ENCODE measurements around the gene PCNX3. TPM values are rescaled to one million over a fixed set of nuclear protein-coding genes. Genes with fewer than 3 reads are reported as not detected.

The PCNX3 gene
- total RNA-seq, 4 donors from 2014 or later, result 60.2 to 106 (median 81.3) TPM

DNA sequence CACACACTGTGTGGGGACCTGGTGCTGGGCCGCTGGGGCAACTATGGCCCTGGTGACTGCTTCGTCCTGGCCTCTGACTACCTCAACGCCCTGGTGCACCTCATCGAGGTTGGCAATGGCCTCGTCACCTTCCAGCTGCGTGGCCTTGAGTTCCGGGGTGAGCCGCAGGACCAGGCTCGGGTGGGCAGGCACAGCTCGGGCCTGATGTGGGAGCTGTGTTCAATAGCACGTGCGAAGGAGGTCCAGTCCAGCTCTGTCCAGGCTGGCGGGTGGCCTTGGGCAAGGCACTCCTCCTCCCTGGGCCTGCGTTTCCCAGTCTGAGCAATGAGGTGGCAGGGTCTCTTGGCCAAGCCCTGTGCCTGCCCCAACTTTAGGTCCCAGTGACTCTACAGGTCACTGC, 14.0 kb downstream of the PCNX3 start:
- H3K27me3 ChIP-seq, result no peaks in the 10 kb centered on the region
- DNase-seq, result no peak
- peaks cover 0 to 97% (median 0%) of the 10 kb centered on the region in 3 donors for H3K36me3 ChIP-seq
- TF ChIP-seq POLR2A (IDR thresholded peaks at IDR 0.05), result no peak
- TF ChIP-seq, protein P1, sequence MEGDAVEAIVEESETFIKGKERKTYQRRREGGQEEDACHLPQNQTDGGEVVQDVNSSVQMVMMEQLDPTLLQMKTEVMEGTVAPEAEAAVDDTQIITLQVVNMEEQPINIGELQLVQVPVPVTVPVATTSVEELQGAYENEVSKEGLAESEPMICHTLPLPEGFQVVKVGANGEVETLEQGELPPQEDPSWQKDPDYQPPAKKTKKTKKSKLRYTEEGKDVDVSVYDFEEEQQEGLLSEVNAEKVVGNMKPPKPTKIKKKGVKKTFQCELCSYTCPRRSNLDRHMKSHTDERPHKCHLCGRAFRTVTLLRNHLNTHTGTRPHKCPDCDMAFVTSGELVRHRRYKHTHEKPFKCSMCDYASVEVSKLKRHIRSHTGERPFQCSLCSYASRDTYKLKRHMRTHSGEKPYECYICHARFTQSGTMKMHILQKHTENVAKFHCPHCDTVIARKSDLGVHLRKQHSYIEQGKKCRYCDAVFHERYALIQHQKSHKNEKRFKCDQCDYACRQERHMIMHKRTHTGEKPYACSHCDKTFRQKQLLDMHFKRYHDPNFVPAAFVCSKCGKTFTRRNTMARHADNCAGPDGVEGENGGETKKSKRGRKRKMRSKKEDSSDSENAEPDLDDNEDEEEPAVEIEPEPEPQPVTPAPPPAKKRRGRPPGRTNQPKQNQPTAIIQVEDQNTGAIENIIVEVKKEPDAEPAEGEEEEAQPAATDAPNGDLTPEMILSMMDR (IDR thresholded peaks at IDR 0.05), result no peak
- H3K27ac ChIP-seq, result no peak overlapping the region
- no peaks in the 10 kb centered on the region for H3K4me1 ChIP-seq
- no peak overlapping the region for H3K4me3 ChIP-seq
- H3K9me3 ChIP-seq, result no peaks in the 10 kb centered on the region

DNA sequence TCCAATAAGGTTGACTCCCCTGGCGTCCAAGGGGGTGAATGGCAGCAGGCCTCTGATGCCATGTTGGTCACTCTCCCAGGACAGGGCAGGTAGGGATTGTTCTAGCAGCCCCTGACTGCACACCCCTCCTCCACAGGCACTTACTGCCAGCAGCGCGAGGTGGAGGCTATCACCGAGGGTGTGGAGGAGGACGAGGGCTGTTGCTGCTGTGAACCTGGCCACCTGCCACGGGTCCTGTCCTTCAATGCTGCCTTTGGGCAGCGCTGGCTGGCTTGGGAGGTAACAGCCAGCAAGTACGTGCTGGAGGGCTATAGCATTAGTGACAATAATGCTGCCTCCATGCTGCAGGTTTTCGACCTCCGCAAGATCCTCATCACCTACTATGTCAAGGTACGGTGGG, 14.6 kb downstream of the PCNX3 start:
- Histone ChIP-seq H3K9me3 (no peaks in the 10 kb centered on the region), H3K27ac (no peak overlapping the region), H3K4me1 (no peaks in the 10 kb centered on the region), H3K27me3 (no peaks in the 10 kb centered on the region), H3K4me3 (no peak overlapping the region), H3K36me3 (peaks cover 0 to 97% (median 0%) of the 10 kb centered on the region in 3 donors)
- no peak for TF ChIP-seq POLR2A (IDR thresholded peaks at IDR 0.05)
- TF ChIP-seq, protein P1 (IDR thresholded peaks at IDR 0.05), result no peak
- DNase-seq, result no peak

DNA sequence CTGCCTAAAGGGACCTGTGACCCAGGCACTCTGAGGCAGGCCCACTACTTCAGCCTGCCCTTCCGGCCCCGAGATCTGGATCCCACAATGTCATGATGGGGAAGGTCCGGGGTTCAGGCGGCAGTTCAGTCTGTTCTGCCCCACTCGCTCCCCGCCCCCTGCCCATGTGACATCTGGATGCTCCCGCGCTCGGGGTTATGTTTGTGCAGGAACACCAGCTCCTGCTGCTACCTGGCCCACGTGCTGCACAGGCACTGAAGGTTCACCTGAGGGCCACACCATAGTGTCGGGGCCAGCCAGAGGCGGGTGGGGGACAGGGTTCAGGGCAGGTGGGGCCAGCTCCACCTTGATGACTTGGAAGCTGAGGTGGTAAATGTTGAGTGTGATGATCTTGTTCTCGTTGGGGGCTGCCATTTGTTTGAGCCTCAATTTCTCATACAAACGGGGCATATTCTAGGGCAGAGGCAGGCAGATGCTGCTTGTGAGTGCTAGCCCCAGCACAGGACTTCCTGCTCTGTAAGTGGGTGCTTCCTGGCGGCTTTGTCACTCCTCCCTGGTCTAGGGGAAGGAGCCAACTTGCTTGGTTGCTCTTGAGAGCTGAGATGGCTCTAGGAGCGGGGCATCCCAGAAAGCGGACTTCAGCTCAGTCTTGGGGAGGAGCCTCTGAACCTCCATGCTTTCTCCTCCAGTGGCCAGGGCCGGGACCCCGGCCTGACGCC, 18.0 kb downstream of the PCNX3 start:
- Histone ChIP-seq H3K9me3 (no peaks in the 10 kb centered on the region), H3K4me1 (peaks cover 0 to 10% (median 3%) of the 10 kb centered on the region in 4 donors), H3K4me3 (no peak overlapping the region), H3K36me3 (peaks cover 0 to 83% (median 0%) of the 10 kb centered on the region in 3 donors), H3K27ac (no peak overlapping the region), H3K27me3 (no peaks in the 10 kb centered on the region)
- TF ChIP-seq, protein P1 (IDR thresholded peaks at IDR 0.05), result no peak
- no peak for TF ChIP-seq POLR2A (IDR thresholded peaks at IDR 0.05)
- no peak for DNase-seq

DNA sequence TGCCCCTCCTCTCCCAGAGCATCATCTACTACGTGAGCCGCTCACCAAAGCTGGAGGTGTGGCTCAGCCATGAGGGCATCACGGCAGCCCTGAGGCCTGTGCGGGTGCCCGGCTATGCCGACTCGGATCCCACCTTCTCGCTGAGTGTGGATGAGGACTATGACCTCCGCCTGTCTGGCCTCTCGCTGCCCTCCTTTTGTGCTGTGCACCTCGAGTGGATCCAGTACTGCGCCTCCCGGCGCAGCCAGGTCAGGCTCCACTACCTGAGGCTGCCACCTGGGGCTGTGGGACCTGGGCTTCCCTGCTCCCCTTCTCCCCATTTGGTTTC, 18.5 kb downstream of the PCNX3 start:
- Histone ChIP-seq H3K4me3 (no peak overlapping the region), H3K27me3 (no peaks in the 10 kb centered on the region), H3K9me3 (no peaks in the 10 kb centered on the region), H3K4me1 (peaks cover 0 to 16% (median 5%) of the 10 kb centered on the region in 4 donors), H3K36me3 (peaks cover 0 to 78% (median 0%) of the 10 kb centered on the region in 3 donors), H3K27ac (no peak overlapping the region)
- no peak for TF ChIP-seq POLR2A (IDR thresholded peaks at IDR 0.05)
- TF ChIP-seq, protein P1 (IDR thresholded peaks at IDR 0.05), result no peak
- no peak for DNase-seq

DNA sequence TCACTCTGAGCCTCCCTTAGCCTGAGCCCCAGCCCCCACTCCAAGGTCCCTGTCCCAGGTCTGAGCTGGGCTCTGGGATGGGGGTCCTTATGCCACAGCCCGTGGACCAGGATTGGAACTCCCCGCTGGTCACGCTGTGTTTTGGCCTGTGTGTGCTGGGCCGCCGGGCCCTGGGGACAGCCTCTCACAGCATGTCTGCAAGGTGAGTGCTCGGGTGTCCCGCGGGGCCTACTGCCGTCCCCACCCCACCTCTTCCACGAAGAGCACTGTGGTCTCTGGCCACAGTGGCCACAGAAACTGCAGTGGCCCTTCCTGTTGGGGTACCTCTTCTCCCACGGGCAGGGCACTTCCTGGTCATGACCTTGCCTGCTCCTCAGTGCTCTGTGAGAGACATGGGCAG, 18.9 kb downstream of the PCNX3 start:
- no peak for DNase-seq
- TF ChIP-seq POLR2A (IDR thresholded peaks at IDR 0.05), result no peak
- TF ChIP-seq, protein P1 (IDR thresholded peaks at IDR 0.05), result no peak
- peaks cover 0 to 19% (median 8%) of the 10 kb centered on the region in 4 donors for H3K4me1 ChIP-seq
- H3K27me3 ChIP-seq, result no peaks in the 10 kb centered on the region
- peaks cover 0 to 74% (median 0%) of the 10 kb centered on the region in 3 donors for H3K36me3 ChIP-seq
- no peak overlapping the region for H3K27ac ChIP-seq
- no peaks in the 10 kb centered on the region for H3K9me3 ChIP-seq
- H3K4me3 ChIP-seq, result no peak overlapping the region

Measured in Peyer's patch (tissue), 4 donors.